ENCODE data around the gene OR5H15. TPM values are rescaled to one million over a fixed set of nuclear protein-coding genes. Genes with fewer than 3 reads are reported as not detected.
A peak's percentile ranks its signal among the peaks of the same experiment; 100 is the strongest.

OR5H15 gene
- total and polyA plus RNA-seq, 2 of the 13 experiments (the other 11 are each of a cell fraction or from before 2014, with no cell fraction given), result not detected

DNA sequence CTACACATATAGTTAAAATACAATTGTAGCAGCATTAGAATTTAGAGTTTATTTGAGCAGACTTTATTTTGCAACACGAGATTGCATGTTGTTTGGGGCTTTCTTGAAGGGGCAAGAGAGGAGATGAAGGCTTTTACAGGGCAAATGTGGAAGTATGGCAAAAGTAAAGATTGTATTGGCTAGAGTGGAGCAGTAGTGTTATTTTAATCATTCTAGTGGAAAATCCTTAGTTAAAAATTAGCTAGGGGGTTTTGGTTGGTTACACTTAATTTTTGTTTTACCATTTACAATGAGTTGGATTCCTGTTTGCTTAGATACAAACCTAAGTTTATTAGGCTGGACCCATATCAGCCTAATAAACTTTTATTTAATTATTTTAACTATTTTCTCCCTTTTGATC is 4.6 kb downstream of the OR5H15 start:
- DNase-seq (ENCODE audit: low spot score) (no peak), ATAC-seq (no peak), FAIRE-seq (no peak)
- Histone ChIP-seq H3K79me2 (ENCODE audit: insufficient read depth, low read length) (no peaks in the 10 kb centered on the region), H3K27ac (ENCODE audit: extremely low read length, insufficient read depth, low read length) (no peak overlapping the region), H3K9me3 (ENCODE audit: low read length) (no peaks in the 10 kb centered on the region), H3K4me1 (ENCODE audit: insufficient read depth, low read length) (no peaks in the 10 kb centered on the region), H2AFZ (ENCODE audit: low read length) (no peak overlapping the region), H3K36me3 (replicated peaks in 1 of 2; ENCODE audit: control insufficient read depth in 1 of 2, insufficient read depth in 2 of 2, low read length in 2 of 2) (no peaks in the 10 kb centered on the region), H3K4me3 (replicated peaks in 1 of 3; ENCODE audit: insufficient read depth in 1 of 3, low read depth in 2 of 3, low read length in 3 of 3) (no peak overlapping the region), H3K4me2 (ENCODE audit: low read depth, low read length) (no peak overlapping the region), H3K27me3 (ENCODE audit: control insufficient read depth in 1 of 2, insufficient read depth in 2 of 2, low read length in 2 of 2) (no peaks in the 10 kb centered on the region; a peak in 1 of 5 replicates), H4K20me1 (ENCODE audit: insufficient read depth, low read length) (no peaks in the 10 kb centered on the region), H3K9ac (ENCODE audit: insufficient read depth, low read depth, low read length) (no peak overlapping the region)
- CTCF ChIA-PET (ENCODE audit: low intra/inter-chr PET ratio, low total read pairs), result no interaction called here
- no peak for TF ChIP-seq ZNF598 (CRISPR knock-in tag; IDR thresholded peaks at IDR 0.05; ENCODE audit: borderline replicate concordance)
- no peak for TF ChIP-seq POLR2G (IDR thresholded peaks at IDR 0.05; ENCODE audit: low read depth, low read length)
- no peak for TF ChIP-seq TGIF2 (CRISPR knock-in tag; IDR thresholded peaks at IDR 0.05)
- no peak for TF ChIP-seq ZFX (CRISPR knock-in tag; IDR thresholded peaks at IDR 0.05; ENCODE audit: low read depth)
- in situ Hi-C loops (cut with HindIII; ENCODE audit: extremely low pct_ligation_motif_present, low pct_unique_long_range_greater_than_20kb) (no loop called here), intact Hi-C loops (cut with micrococcal nuclease; ENCODE audit: unreplicated experiment) (no loop called here)
- 0% methylated on average over 1 of the region's 1 CpG for WGBS (ENCODE audit: low lambda C conversion rate)
- POLR2A ChIA-PET, result no interaction called here
- no TSS peak for BruUV-seq (replicated peaks)

DNA sequence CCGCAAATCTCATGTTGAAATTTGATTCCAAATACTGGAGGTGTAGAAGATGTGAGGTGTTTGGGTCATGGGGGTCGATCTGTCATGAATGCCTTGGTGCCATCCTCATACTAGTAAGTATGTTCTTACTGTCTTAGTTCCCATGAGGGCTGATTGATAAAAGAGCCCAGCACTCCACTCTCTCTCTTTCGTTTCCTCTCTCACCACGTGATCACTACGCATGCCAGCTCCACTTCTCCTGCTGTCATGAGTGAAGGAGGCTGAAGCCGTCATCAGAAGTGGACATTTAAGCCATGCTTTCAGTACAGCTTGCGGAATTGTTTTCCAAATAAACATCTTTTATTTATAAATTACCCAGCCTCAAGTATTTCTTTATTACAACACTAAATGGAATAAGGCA is 6.1 kb downstream of the OR5H15 start:
- Histone ChIP-seq H3K4me2 (ENCODE audit: low read depth, low read length) (peak overlapping the region; percentile 32; the same call in 1 of the 2 replicates), H3K79me2 (ENCODE audit: insufficient read depth, low read length) (no peaks in the 10 kb centered on the region), H3K9ac (ENCODE audit: insufficient read depth, low read depth, low read length) (no peak overlapping the region), H2AFZ (ENCODE audit: low read length) (no peak overlapping the region), H3K36me3 (replicated peaks in 1 of 2; ENCODE audit: control insufficient read depth in 1 of 2, insufficient read depth in 2 of 2, low read length in 2 of 2) (no peaks in the 10 kb centered on the region), H4K20me1 (ENCODE audit: insufficient read depth, low read length) (no peaks in the 10 kb centered on the region), H3K4me3 (replicated peaks in 1 of 3; ENCODE audit: insufficient read depth in 1 of 3, low read depth in 2 of 3, low read length in 3 of 3) (no peak overlapping the region), H3K9me3 (ENCODE audit: low read length) (no peaks in the 10 kb centered on the region), H3K27me3 (ENCODE audit: control insufficient read depth in 1 of 2, insufficient read depth in 2 of 2, low read length in 2 of 2) (no peaks in the 10 kb centered on the region; a peak in 1 of 5 replicates), H3K27ac (ENCODE audit: extremely low read length, insufficient read depth, low read length) (no peak overlapping the region), H3K4me1 (ENCODE audit: insufficient read depth, low read length) (no peaks in the 10 kb centered on the region)
- ATAC-seq, result no peak
- in situ Hi-C loops (cut with HindIII; ENCODE audit: extremely low pct_ligation_motif_present, low pct_unique_long_range_greater_than_20kb) (no loop called here), intact Hi-C loops (cut with micrococcal nuclease; ENCODE audit: unreplicated experiment) (no loop called here)
- ChIA-PET CTCF (ENCODE audit: low intra/inter-chr PET ratio, low total read pairs) (no interaction called here), POLR2A (no interaction called here)
- no TSS peak for BruUV-seq (replicated peaks)
- FAIRE-seq, result no peak
- 9% methylated on average over 7 of the region's 7 CpGs for WGBS (ENCODE audit: low lambda C conversion rate)
- TF ChIP-seq USF2 (IDR thresholded peaks at IDR 0.05; ENCODE audit: low read depth, low read length) (peak; percentile 21; the same call in 1 of the 2 replicates), USF2 (CRISPR knock-in tag; IDR thresholded peaks at IDR 0.05; ENCODE audit: borderline replicate concordance) (no peak), ZKSCAN5 (CRISPR knock-in tag; IDR thresholded peaks at IDR 0.05) (no peak), ZFAT (CRISPR knock-in tag; conservative IDR thresholded peaks at IDR 0.05) (no peak)
- DNase-seq (ENCODE audit: low spot score), result no peak
